B cell (primary cell): ENCODE data around the gene CKMT2. TPM values are rescaled to one million over a fixed set of nuclear protein-coding genes. Genes with fewer than 3 reads are reported as not detected.

Source experiments
- ATAC-seq: fragments of 200-7000 bp; cut with Tn5 transposase; one replicate; pipeline ENCODE4 v1.10.0; 2021; ENCODE audit warnings: low read depth, mild to moderate bottlenecking, moderate number of reproducible peaks, moderate library complexity
- CTCF ChIA-PET: fragments of 350-600 bp; sonication (Branson Sonifier 250); formaldehyde crosslinking; loops from one replicate; lab custom pipeline; 2021; ENCODE audit warnings: antibody characterized with exemption, inconsistent platforms; lab: Charles Lee
- POLR2A ChIA-PET: fragments of 350-600 bp; sonication (Branson Sonifier 250); formaldehyde crosslinking; loops from one replicate; lab custom pipeline; 2021; ENCODE audit warnings: antibody characterized with exemption; lab: Charles Lee
- DNase-seq: peaks from one replicate; pipeline ENCODE4 v3.0.0; 2013
- H2AFZ ChIP-seq: 2 replicates; pipeline ENCODE4 v1.6.1; 2012; ENCODE audit warnings: mild to moderate bottlenecking, low read depth, low read length; ENCODE audit not compliant: insufficient read depth, poor library complexity, severe bottlenecking
- H3K27ac ChIP-seq, 2 donors: 1 replicate in 1 of 2; 2 replicates in 1 of 2; pipeline ENCODE4 v1.5.1; 2012 to 2013; ENCODE audit warnings: low read length in 2 of 2, mild to moderate bottlenecking in 2 of 2, moderate library complexity in 1 of 2
- H3K27me3 ChIP-seq, 4 experiments: fragments of 200-600 bp in 1 of 4; sonication (generic) in 1 of 4; replicated peaks in 1 of 4; 1 replicate in 2 of 4; 2 replicates in 2 of 4; pipeline versions ENCODE4 v1.6.1 to v1.7.0; 2013 to 2016; ENCODE audit warnings: low read length in 3 of 4, mild to moderate bottlenecking in 2 of 4, mixed read lengths in 1 of 4, moderate library complexity in 1 of 4; ENCODE audit not compliant: insufficient read depth in 4 of 4, control insufficient read depth in 3 of 4; ENCODE audit errors: control extremely low read depth in 1 of 4
- H3K36me3 ChIP-seq, 2 experiments: replicated peaks in 1 of 2; 1 replicate in 1 of 2; 2 replicates in 1 of 2; pipeline versions ENCODE4 v1.6.1 to v1.7.1; 2013; ENCODE audit warnings: low read length in 1 of 2; ENCODE audit not compliant: insufficient read depth in 2 of 2, control insufficient read depth in 1 of 2; ENCODE audit errors: control extremely low read depth in 1 of 2, extremely low read depth in 1 of 2
- H3K4me1 ChIP-seq, 2 donors: fragments of 200-600 bp in 1 of 2; sonication (generic) in 1 of 2; 1 replicate in 1 of 2; 2 replicates in 1 of 2; pipeline versions ENCODE4 v1.5.1 to v1.6.1; 2013 to 2017; ENCODE audit warnings: low read length in 2 of 2; ENCODE audit not compliant: control insufficient read depth in 2 of 2, insufficient read depth in 2 of 2
- H3K4me2 ChIP-seq: replicated peaks from 2 replicates; pipeline ENCODE3; 2012; ENCODE audit warnings: mild to moderate bottlenecking, low read depth, low read length; ENCODE audit not compliant: poor library complexity, severe bottlenecking
- H3K4me3 ChIP-seq, 5 experiments: fragments of 200-600 bp in 1 of 5; sonication (generic) in 1 of 5; 1 replicate in 3 of 5; 2 replicates in 2 of 5; pipeline versions ENCODE4 v1.5.1 to v1.7.0; 2011 to 2016; ENCODE audit warnings: low read length in 4 of 5, mild to moderate bottlenecking in 4 of 5, low read depth in 2 of 5, control low read depth in 1 of 5, moderate library complexity in 1 of 5; ENCODE audit not compliant: insufficient read depth in 1 of 5; ENCODE audit errors: control extremely low read depth in 1 of 5, extremely low read depth in 1 of 5
- H3K79me2 ChIP-seq: fragments of 200-600 bp; sonication (generic); one replicate; pipeline ENCODE4 v1.6.0; 2016; ENCODE audit warnings: low read length; ENCODE audit not compliant: control insufficient read depth, insufficient read depth
- H3K9ac ChIP-seq: fragments of 200-600 bp; sonication (generic); 2 replicates; pipeline ENCODE4 v1.6.1; 2017; ENCODE audit warnings: mild to moderate bottlenecking, low read length, moderate library complexity
- H3K9me3 ChIP-seq, 3 donors: one replicate each; pipeline versions ENCODE4 v1.6.1 to v1.7.1; 2013; ENCODE audit warnings: low read length in 2 of 3; ENCODE audit not compliant: control insufficient read depth in 2 of 3, insufficient read depth in 1 of 3; ENCODE audit errors: control extremely low read depth in 1 of 3
- H4K20me1 ChIP-seq: 2 replicates; pipeline ENCODE4 v1.6.0; 2012; ENCODE audit warnings: mild to moderate bottlenecking, low read length; ENCODE audit not compliant: insufficient read depth, control insufficient read depth, poor library complexity, severe bottlenecking
- H3K27ac Mint-ChIP-seq: one replicate; pipeline ENCODE4 v1.8.0; 2021; ENCODE audit warnings: mixed read lengths
- H3K27me3 Mint-ChIP-seq: one replicate; pipeline ENCODE4 v1.8.0; 2021; ENCODE audit warnings: mixed read lengths
- H3K4me1 Mint-ChIP-seq: one replicate; pipeline ENCODE4 v1.8.0; 2021; ENCODE audit warnings: mixed read lengths
- H3K4me3 Mint-ChIP-seq: one replicate; pipeline ENCODE4 v1.8.0; 2021; ENCODE audit warnings: mixed read lengths
- H3K9me3 Mint-ChIP-seq: one replicate; pipeline ENCODE4 v1.8.0; 2022; ENCODE audit warnings: mixed read lengths; ENCODE audit not compliant: insufficient read depth
- CTCF ChIP-seq: fragments of 200-600 bp; IDR thresholded peaks from one replicate; pipeline ENCODE4 v1.8.0; 2022; ENCODE audit warnings: antibody characterized with exemption, mild to moderate bottlenecking
- EZH2 ChIP-seq: IDR thresholded peaks from 2 replicates; pipeline ENCODE4 v1.6.1; 2012; ENCODE audit warnings: borderline replicate concordance, low read depth, mild to moderate bottlenecking, moderate library complexity, low read length; ENCODE audit not compliant: insufficient read depth, poor library complexity, severe bottlenecking
- WGBS: methylation state at CpG from one replicate; pipeline ENCODE4 v1.1.5; 2013; ENCODE audit warnings: missing lambda C conversion rate; ENCODE audit not compliant: insufficient coverage; 5-methylcytosine and 5-hydroxymethylcytosine counted together
- intact Hi-C: fragments of 100-400 bp; cut with micrococcal nuclease; formaldehyde crosslinking; loops from one replicate; pipeline ENCODE4 v1.10.0; 2022
- polyA plus RNA-seq: library from polyadenylated mRNA; depleted of rRNA; stranded (reverse); fragments of >200 nt; gene quantifications from 2 replicates; pipeline ENCODE4 v1.2.3, GENCODE V29; 2012
- total RNA-seq, 2 donors: library from RNA; stranded (reverse); fragments of 120-200 nt in 1 of 2; gene quantifications; 1 replicate in 1 of 2; 2 replicates in 1 of 2; pipeline versions ENCODE4 v1.2.3 to v1.2.4, GENCODE V29; 2013 to 2022

The CKMT2 gene
- total and polyA plus RNA-seq, 2 donors (not counting 1 experiment from before 2014, with no cell fraction given), result not detected

DNA sequence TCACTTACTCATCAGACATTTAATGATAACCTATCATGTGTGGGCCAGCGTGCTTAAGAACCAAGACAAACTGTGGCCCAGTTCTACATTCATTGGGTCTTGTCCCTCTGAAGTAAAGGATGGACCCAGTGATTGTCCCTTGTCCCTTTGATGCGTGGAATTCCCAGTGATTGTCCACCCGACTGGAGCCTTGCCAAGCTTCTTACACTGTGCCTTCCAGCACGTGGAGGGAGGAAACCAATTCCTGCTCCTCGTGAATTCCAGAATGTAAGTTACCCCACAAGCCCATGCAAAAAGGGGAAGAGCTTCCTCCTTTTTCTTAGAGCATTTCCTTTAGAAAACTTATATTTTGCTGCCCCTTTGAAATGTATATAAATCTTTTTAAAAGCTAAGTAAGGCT lies 7.9 kb downstream of the CKMT2 start:
- Histone ChIP-seq H3K4me2 (no peak overlapping the region), H3K79me2 (no peaks in the 10 kb centered on the region), H2AFZ (no peak overlapping the region), H3K4me3 (no peak overlapping the region), H3K9me3 (peaks cover 0 to 7% (median 0%) of the 10 kb centered on the region in 3 donors), H3K9ac (no peak overlapping the region), H3K27ac (no peak overlapping the region), H3K36me3 (no peaks in the 10 kb centered on the region), H3K27me3 (no peaks in the 10 kb centered on the region), H4K20me1 (no peaks in the 10 kb centered on the region), H3K4me1 (no peaks in the 10 kb centered on the region)
- ATAC-seq, result no peak
- no peak overlapping the region for H3K27ac Mint-ChIP-seq
- no peaks in the 10 kb centered on the region for H3K27me3 Mint-ChIP-seq
- H3K4me3 Mint-ChIP-seq, result no peak overlapping the region
- DNase-seq, result no peak
- ChIA-PET POLR2A (no interaction called here), CTCF (no interaction called here)
- no peaks in the 10 kb centered on the region for H3K9me3 Mint-ChIP-seq
- H3K4me1 Mint-ChIP-seq, result no peaks in the 10 kb centered on the region
- no peak for TF ChIP-seq EZH2
- TF ChIP-seq CTCF, result no peak
- WGBS, result 97% methylated on average over 3 of the region's 5 CpGs
- intact Hi-C loops, result no loop called here

DNA sequence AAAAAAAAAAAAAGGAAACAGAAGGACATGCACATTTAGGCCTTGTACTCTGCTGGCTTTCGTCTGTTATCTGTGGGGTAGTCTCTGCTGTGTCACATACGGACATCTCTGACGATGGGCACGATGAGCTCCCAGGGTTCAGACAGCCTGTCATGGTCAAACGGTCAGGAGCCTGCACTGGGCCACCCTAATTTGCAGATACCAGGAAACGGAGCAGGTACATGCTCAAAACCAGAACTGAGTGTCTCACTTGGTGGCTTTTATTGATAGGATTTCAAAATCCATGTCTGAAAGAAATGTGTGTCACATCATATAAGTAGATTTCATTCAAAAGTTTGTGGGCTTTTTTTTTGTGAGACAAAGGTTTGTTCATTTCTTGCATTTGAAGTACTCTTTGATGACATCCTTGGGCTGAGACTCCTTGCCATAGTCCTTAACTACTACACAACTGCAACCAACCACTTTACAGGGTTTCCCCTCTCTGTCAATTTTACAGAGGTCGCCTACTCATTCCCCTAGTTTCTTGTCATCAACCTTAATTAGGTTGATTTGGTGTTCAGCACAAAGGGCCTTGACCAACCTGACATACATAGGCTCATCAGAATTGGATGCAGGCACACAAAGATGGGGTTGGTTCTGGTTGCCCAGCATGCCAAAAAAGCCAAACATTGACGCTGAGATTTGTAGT lies 9.0 kb downstream of the CKMT2 start:
- no peak overlapping the region for H3K4me3 ChIP-seq
- H4K20me1 ChIP-seq, result no peaks in the 10 kb centered on the region
- H3K4me1 ChIP-seq, result no peaks in the 10 kb centered on the region
- Mint-ChIP-seq H3K4me1 (no peaks in the 10 kb centered on the region), H3K9me3 (no peaks in the 10 kb centered on the region), H3K27ac (no peak overlapping the region), H3K27me3 (no peaks in the 10 kb centered on the region), H3K4me3 (no peak overlapping the region)
- no peaks in the 10 kb centered on the region for H3K79me2 ChIP-seq
- WGBS, result 73% methylated on average over 7 of the region's 8 CpGs
- no peaks in the 10 kb centered on the region for H3K36me3 ChIP-seq
- TF ChIP-seq EZH2 (no peak), CTCF (no peak)
- no peak overlapping the region for H3K27ac ChIP-seq
- ATAC-seq, result no peak
- peaks cover 0 to 7% (median 0%) of the 10 kb centered on the region in 3 donors for H3K9me3 ChIP-seq
- no peaks in the 10 kb centered on the region for H3K27me3 ChIP-seq
- CTCF ChIA-PET, result no interaction called here
- POLR2A ChIA-PET, result no interaction called here
- intact Hi-C loops, result no loop called here
- H3K9ac ChIP-seq, result no peak overlapping the region
- no peak overlapping the region for H2AFZ ChIP-seq
- H3K4me2 ChIP-seq, result no peak overlapping the region
- no peak for DNase-seq
